Measurements from ENCODE around the gene TWIST1. TPM values are rescaled to one million over a fixed set of nuclear protein-coding genes. Genes with fewer than 3 reads are reported as not detected.

TWIST1 gene
- total and polyA plus RNA-seq, 2 of the 13 experiments (the other 11 are each of a cell fraction or from before 2014, with no cell fraction given), result not detected

- TF ChIP-seq SYNCRIP (IDR thresholded peaks at IDR 0.05; ENCODE audit: insufficient read depth, low read depth, low read length), result no peak
These were observed 22.0 kb downstream of the TWIST1 start (continued) for GRCh38 chr7:19095353-19095860.

DNA sequence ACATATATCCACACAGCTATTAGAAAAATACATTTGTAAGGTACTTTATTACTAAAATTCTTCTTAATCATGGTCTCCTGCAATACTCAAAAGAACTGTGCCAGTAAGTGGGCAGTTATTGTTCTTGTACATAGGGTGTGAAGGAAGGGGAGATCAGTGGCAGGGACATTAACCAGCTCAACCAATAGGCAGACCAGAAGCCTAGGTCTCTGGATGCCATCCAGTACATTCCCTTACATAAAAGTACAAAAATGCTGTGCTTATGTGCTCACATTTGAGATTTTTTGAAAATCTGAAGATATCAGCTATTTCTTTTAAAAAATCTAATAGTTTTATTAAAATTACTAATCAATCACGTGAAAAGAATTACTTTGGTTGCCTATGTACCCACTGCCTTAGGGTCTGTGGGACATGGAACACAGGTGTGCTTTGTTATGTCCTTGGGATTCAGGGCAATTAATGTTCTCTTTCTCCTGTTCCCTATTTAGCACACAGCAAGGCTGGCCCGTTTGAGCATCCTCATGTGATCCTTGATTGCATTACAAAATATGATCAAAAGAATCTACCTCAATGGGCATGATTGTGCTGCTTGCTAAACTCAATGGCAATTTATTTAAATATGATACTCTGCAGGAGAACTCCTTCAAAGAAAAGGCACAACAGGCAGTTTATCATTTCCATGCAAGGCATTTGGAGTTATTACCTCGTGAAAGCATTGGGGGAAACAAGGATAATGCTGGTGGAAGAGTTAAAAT lies 22.7 kb downstream of the TWIST1 start:
- Histone ChIP-seq H3K79me2 (ENCODE audit: insufficient read depth, low read length) (no peaks in the 10 kb centered on the region), H3K4me1 (ENCODE audit: insufficient read depth, low read length) (no peaks in the 10 kb centered on the region), H3K4me3 (replicated peaks in 1 of 3; ENCODE audit: insufficient read depth in 1 of 3, low read depth in 2 of 3, low read length in 3 of 3) (no peak overlapping the region), H3K4me2 (ENCODE audit: low read depth, low read length) (no peak overlapping the region), H3K9ac (ENCODE audit: insufficient read depth, low read depth, low read length) (no peak overlapping the region), H2AFZ (ENCODE audit: low read length) (no peak overlapping the region), H3K36me3 (replicated peaks in 1 of 2; ENCODE audit: control insufficient read depth in 1 of 2, insufficient read depth in 2 of 2, low read length in 2 of 2) (no peaks in the 10 kb centered on the region), H3K9me3 (ENCODE audit: low read length) (no peaks in the 10 kb centered on the region), H3K27ac (ENCODE audit: extremely low read length, insufficient read depth, low read length) (no peak overlapping the region), H4K20me1 (ENCODE audit: insufficient read depth, low read length) (no peaks in the 10 kb centered on the region), H3K27me3 (ENCODE audit: control insufficient read depth in 1 of 2, insufficient read depth in 2 of 2, low read length in 2 of 2) (no peaks in the 10 kb centered on the region)
- ATAC-seq, result no peak
- intact Hi-C loops (cut with micrococcal nuclease; ENCODE audit: unreplicated experiment), result no loop called here
- no peak for DNase-seq (ENCODE audit: low spot score)
- in situ Hi-C loops (cut with HindIII; ENCODE audit: extremely low pct_ligation_motif_present, low pct_unique_long_range_greater_than_20kb), result no loop called here
- WGBS (ENCODE audit: low lambda C conversion rate), result 0% methylated on average over 3 of the region's 3 CpGs
- no TSS peak for BruUV-seq (replicated peaks)
- POLR2A ChIA-PET, result no interaction called here
- CTCF ChIA-PET (ENCODE audit: low intra/inter-chr PET ratio, low total read pairs), result no interaction called here
- no peak for FAIRE-seq
- TF ChIP-seq ZNF180 (CRISPR knock-in tag; IDR thresholded peaks at IDR 0.05; ENCODE audit: borderline replicate concordance, low read depth), result no peak
- no peak for TF ChIP-seq ZNF552 (CRISPR knock-in tag; IDR thresholded peaks at IDR 0.05; ENCODE audit: borderline replicate concordance)
- no peak for TF ChIP-seq ZNF280D (CRISPR knock-in tag; IDR thresholded peaks at IDR 0.05)
- TF ChIP-seq, protein P1, sequence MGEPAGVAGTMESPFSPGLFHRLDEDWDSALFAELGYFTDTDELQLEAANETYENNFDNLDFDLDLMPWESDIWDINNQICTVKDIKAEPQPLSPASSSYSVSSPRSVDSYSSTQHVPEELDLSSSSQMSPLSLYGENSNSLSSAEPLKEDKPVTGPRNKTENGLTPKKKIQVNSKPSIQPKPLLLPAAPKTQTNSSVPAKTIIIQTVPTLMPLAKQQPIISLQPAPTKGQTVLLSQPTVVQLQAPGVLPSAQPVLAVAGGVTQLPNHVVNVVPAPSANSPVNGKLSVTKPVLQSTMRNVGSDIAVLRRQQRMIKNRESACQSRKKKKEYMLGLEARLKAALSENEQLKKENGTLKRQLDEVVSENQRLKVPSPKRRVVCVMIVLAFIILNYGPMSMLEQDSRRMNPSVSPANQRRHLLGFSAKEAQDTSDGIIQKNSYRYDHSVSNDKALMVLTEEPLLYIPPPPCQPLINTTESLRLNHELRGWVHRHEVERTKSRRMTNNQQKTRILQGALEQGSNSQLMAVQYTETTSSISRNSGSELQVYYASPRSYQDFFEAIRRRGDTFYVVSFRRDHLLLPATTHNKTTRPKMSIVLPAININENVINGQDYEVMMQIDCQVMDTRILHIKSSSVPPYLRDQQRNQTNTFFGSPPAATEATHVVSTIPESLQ (CRISPR knock-in tag; conservative IDR thresholded peaks at IDR 0.05), result no peak
- TF ChIP-seq PITX1 (CRISPR knock-in tag; IDR thresholded peaks at IDR 0.05), result no peak
- no peak for TF ChIP-seq CERS6 (CRISPR knock-in tag; IDR thresholded peaks at IDR 0.05)
- no peak for TF ChIP-seq JDP2 (CRISPR knock-in tag; IDR thresholded peaks at IDR 0.05; ENCODE audit: borderline replicate concordance)
- TF ChIP-seq, protein P2, sequence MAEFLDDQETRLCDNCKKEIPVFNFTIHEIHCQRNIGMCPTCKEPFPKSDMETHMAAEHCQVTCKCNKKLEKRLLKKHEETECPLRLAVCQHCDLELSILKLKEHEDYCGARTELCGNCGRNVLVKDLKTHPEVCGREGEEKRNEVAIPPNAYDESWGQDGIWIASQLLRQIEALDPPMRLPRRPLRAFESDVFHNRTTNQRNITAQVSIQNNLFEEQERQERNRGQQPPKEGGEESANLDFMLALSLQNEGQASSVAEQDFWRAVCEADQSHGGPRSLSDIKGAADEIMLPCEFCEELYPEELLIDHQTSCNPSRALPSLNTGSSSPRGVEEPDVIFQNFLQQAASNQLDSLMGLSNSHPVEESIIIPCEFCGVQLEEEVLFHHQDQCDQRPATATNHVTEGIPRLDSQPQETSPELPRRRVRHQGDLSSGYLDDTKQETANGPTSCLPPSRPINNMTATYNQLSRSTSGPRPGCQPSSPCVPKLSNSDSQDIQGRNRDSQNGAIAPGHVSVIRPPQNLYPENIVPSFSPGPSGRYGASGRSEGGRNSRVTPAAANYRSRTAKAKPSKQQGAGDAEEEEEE (CRISPR knock-in tag; IDR thresholded peaks at IDR 0.05; ENCODE audit: borderline replicate concordance), result no peak
- no peak for TF ChIP-seq CREB1 (IDR thresholded peaks at IDR 0.05)
- TF ChIP-seq CREB1 (CRISPR knock-in tag; IDR thresholded peaks at IDR 0.05), result no peak
- TF ChIP-seq TP53 (CRISPR knock-in tag; conservative IDR thresholded peaks at IDR 0.05), result no peak
- no peak for TF ChIP-seq ZBTB21 (CRISPR knock-in tag; IDR thresholded peaks at IDR 0.05)
- TF ChIP-seq POGZ (CRISPR knock-in tag; IDR thresholded peaks at IDR 0.05), result no peak
- no peak for TF ChIP-seq ZNF44 (CRISPR knock-in tag; IDR thresholded peaks at IDR 0.05)

Measured in HepG2 (cell line).